Measurements from ENCODE around the gene RAB14.

Gene RAB14

DNA sequence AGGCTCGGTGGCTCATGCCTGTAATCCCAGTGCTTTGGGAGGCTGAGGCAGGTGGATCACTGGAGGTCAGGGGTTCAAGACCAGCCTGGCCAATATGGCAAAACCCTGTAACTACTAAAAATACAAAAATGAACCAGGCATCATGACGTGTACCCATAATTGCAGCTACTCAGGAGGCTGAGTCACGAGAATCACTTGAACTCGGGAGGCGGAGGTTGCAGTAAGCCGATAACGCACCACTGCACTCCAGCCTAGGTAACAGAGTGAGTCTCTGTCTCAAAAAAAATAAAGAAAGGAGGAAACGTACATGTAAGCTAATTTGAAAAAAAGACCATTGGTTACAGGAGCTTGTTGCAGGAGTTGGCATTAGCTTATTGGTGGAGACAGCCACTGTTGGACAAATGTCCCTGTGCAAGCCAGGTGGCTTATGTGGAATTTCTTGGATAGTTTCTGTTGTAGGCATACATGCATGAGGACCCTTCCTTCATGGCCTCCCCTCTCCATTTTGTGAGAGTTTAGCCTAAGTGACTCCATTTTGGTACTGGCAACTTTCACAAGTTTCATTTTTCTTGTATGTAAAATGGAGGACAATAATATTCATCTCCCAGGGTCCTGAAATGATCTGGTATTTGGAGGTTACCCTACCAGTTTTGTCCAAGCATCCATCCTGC, 16.8 kb upstream of the RAB14 start:
- no peak for DNase-seq

DNA sequence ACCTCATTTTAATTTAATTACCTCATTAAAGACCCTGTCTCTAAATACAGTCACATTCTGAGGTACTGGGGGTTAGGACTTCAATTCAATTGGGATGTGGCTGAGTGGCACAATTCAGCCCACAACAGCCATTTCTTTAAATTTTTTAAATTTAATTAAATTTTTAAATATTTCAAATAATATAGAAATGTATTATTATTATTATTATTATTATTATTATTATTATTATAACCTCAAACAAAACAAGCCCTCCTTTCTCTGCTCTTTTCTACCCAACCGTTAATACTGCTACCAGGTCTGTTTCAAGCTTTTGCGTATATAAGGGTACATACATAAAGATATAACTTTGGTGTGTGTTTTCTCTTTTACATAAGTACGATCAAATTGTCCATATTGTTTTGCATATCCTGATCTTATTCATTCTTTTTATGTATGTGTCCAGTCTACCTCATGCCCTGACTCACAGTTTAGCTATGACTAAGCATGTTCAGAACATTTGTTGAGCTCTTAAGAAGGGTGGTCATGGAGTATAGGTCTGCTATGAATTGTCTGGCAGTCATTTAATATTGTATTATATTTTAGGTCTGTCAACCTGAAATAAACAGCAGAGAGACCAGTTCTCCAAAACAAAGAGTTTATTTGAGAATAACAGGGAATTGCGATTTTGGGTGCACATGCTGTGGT, 16.1 kb upstream of the RAB14 start:
- DNase-seq: no peak

DNA sequence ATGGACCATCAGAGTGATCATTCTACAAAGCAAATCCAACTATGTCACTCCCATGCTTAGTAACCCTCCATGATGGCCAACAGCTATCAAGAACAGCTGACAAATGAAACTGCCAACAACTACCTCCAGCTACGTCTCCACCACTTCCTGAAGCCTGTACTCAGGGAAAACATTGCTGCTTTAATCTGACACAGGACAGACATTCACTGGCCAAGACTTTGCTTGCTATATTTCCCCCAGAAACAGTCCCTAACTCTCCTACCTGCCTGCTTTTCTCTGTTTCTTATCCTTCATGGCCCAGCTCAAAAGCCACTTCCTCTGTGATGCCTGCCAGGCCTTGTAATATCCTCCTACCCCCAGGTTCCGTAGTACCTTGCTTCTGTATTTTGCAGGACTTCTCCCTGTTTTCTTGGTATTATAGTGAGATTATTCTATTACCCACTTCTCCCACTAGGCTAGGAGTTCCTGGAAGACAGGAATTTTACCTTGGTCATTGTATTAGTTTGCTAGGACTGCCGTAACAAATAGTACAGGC, 14.7 kb upstream of the RAB14 start:
- no peak for DNase-seq

DNA sequence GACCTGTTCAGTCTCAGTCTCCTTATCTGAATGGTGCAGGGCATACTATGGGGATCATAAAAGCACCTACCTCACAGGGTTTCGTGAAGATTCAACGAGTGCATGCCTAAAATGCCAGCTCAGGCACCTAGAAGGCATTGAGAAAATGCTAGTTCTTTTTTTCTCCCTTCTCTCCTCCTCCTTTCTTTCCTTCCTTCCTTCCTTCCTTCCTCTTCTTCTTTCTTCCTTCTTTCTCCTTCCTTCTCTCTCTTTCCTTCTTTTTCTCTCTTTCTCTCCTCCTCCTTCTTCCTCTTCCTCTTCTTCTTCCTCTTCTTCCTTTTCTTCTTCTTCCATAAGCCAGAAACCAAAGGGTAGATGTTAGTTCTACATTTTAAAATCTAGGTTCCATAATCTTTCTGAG, 12.3 kb upstream of the RAB14 start:
- no peak for DNase-seq

DNA sequence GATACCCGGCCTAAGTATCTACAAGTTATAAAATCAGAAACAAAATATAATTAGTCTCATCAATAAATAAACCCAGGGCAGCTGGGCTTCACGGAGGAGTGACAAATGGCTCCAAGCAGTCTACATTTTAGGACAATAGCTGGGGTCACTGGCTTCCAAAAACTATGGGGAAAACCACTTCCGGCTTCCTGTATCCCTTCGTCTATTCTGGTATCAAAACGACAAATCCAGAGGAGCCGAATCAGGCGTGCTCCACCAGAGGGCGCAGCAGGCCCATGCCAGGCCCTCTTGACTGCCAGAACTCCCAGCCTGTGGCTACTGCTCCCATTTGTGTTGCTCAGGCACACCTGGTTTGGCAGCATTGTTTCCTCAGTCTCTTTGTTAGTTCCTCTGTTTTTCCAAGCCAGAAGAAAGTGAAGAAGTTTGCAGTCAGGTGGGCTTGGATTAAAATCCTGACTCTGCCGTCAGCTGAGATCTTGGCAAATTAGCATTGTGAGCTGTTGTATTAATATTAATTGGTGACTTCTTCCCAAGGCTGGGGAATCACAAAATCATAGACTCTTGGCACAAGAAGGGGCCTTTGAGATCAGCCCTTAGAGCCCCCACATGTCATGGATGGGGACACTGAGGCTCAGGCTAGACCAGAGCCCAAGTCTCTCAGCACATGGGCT, 11.6 kb upstream of the RAB14 start:
- peak; percentile 61 to 64 for DNase-seq

DNA sequence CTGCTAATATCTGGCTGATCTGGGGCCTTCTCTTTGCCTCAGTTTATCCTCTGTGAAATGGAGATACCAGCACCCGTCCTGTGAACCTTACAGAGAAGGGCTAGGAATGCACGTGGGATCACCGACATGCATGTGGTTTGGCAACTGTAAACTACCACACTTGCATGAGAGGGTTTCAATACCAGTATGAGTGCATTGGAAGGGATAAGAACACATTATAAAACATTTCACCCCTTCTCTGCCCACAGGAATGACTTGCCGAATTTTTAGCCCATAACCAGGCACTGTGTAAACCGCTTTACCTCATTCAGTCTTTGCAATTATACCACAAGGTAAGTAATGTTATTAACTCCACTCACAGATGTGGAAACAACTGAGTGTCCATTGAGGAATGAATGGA, 8.9 kb upstream of the RAB14 start:
- DNase-seq: no peak

DNA sequence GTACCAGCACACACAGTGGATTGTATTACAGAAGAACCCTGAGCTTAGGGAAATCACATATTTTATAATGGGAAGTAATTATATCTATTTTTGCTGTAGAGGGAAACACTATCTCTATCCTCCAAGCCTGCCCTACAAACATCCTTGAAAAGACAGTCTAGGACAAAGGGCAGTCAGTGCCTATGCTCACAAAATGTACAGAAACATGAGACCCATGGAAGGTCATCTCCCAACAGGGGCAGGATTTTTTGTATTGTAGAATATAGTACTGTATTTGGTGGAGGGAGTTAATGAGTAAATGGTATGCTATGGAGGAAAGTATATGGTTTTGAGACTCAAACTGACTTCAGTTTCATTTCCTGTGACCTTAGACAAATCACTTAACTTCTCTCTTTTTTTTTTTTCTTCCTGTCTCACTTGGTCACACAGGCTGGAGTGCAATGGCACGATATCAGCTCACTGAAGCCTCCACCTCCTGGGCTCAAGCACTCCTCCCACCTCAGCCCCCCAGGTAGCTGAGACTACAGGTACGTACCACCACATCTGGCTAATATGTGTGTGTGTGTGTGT, 5.8 kb upstream of the RAB14 start:
- DNase-seq: peak in 1 of 2 donors; percentile 18

DNA sequence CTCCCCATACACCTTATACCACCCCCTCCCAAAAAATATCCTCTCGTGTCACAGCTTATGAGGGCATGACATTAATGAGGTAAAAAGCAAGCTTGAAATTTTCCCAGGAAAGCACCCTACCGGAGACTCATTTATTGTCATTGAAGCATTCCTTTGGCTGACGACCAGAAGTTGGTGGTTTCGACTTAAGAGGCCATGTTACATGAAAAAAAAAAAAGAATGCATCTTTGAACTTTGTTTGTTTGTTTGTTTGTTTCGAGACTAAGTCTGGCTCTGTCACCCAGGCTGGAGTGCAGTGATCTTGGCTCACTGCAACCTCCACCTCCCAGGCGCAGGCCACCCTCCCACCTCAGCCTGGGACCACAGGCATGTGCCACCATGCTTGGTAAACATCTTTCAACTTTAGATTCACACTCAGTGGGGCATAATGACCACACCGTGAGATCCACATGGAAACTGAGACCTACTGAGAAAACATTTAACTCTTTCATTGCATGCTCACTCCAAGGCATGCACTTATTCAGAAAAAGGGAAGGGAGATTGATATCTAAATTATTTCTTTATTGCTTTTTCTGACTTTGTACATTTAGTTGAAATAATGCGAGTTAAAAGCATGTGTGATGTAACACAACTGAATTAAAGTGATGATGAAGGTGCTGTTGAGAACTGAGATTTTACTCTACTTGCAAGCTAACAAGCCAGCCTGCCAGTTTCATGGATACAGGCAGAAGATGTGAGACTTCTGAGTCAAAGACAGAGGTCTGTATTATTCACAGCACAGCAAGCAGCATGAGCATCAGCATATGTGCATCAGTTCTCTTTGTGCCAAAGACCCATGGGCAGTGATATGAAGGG, 5.1 kb upstream of the RAB14 start:
- no peak for DNase-seq

DNA sequence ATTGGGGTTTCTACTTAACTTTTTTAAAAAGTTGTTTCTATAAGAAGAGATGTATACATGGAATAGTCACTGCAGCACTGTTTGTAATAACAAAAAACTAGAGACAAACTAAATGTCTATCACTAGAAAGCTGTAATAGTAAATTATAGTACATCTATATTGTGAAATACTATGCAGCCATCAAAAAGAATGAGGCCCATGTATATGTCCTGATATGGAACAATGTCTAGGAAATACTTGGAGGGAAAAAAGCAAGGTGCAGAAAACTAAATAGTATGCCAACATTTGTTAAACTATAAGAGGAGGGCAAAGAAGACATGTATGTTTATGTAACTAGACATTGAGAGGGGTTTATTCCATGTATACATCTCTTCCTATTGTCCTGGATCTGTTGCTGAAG, 2.9 kb upstream of the RAB14 start:
- DNase-seq: no peak

DNA sequence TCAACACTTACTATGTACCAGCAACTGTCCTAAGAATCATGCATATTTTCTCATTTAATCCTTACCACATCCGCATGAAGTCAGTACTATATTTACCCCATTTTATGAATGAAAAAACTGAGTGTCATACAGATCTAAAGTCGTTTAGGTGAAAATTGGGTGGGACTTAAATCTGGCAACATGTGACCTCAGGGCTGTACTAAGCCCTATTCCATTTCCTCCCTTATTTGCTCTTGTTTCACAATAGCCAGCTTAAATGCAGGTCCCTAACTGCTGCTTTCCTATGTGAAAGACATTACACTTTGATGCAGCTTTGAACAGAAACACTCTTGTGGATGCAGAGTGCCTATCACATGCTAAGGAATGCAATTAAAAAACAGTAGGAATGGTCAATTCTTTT, 2.5 kb upstream of the RAB14 start:
- DNase-seq: no peak

DNA sequence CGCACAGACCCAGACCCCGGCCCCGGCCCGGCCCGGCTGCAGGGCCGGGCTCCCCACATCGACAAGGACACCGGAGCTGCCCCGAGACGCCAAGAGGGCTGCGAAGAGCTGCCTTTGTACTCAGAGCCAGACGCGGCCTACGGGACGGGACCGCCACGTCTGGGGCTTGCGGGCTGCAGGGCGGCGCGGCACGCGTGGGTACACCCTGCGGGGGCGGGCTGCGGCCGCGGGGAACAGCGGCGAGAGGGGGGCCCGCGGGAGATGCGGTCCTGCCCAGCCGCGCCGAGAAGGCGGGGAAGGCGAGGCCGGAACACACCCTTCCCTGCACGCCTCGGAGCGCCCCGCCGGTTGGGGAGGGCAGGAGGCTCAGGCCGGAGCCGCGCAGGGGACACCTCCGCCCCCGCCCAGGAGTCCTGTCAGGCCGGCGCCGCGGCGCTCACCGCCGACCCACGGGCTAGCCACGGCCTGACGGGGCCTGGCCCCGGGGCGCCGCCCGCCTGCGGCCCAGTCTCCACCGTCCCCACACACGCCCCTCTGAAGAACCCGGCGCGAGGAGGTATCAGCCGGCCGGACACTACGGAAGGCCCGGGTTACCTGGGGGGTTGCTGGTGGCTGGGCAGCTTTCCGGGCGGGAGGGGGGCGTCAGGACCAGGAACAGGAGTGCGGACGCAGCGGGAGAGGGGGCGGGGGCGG, 478 bp downstream of the RAB14 start:
- peak; percentile 50 to 57 for DNase-seq

DNA sequence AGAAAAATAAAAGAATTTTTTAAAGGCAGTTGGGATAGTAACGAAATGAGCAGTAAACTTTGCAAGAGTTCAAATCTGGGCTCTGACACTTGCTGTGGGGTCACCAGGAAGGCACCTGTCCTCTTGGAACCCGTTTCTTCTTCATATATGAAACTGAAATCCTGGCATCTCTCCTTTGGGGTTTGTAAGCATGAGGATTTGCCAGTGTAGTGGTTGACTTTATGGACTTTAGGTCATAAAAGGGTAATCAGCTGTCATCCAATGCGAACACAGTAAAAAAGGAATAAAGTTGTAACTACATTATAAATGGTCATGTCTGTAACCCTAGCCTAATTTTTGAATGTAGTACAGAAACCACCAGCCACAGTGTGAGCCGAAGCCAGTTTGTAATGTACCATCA, 1.3 kb downstream of the RAB14 start:
- DNase-seq: no peak

DNA sequence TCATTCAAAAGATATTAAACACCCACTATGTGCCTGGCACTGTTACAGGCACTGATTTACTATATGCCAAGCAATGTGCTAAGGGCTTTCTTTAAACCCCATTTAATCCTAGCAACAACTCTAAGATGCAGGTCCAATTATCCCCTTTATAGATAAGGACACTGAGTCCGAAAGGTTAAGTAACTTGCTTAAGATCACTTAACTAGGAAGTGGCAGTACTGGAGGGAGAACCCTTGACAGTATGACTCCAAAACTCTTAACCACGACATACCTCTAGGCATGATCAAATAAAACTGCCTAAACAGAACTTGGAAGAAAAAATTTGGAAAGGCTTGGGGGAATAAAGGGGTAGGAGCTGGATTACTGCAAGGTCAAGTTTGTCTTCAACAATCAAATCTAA, 1.7 kb downstream of the RAB14 start:
- no peak for DNase-seq

DNA sequence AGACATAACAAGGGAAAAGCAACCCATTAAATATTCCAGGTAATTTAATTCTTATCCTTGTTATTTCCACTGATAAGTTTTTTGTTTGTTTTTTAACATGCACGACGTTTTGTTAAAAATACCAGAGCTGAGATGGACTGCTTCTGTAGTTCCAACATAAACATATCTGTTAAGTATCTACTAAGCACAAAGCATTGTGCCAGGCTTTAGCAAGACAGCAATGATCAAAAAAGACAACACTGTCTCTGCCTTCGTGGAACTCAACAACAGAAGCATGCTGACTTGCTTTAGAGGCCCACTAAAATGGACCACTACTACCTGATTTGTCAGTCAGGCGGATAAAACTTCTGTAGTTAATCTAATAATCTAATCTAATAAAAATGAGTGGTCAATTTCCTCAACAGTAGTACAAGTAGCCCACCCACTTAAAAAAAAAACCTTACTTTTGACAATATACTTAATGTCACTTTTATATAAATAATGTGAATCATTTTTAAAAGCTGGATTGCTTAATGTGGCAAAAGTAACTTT, 3.1 kb downstream of the RAB14 start:
- no peak for DNase-seq

DNA sequence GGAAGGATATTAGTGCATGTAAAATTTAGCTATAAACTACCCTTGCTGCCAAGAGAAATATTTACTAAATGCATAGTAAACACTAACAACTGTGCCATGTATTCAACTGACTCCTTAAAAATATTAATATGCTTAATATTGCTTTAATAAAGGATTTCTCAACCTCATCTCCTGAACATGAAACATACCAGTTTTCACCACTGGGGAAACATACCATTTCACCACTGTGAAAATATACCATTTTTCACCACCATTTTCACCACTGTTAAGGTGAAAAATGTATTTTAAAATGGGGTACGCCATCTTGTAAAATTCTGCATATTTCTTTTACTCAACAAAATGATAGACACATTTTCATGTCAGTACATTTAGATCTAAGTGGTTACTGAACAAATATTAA, 4.5 kb downstream of the RAB14 start:
- DNase-seq: no peak

DNA sequence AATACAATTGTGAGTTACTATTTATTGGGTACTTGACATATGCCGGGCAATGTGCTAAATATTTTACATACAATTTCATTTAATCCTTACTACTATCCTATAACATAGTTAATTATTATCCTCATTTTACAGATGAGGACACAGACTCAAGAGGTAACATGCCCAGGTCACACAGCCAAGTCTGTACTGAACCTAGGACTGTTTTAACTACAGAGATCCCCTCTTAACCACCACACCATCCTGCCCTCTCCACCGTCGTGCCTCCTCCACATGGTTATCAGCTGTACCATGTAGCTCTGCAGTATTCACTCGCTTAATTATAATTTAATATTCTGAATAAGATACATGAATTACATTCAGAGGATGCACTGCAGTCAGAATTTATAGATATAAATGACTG, 5.3 kb downstream of the RAB14 start:
- DNase-seq: no peak

DNA sequence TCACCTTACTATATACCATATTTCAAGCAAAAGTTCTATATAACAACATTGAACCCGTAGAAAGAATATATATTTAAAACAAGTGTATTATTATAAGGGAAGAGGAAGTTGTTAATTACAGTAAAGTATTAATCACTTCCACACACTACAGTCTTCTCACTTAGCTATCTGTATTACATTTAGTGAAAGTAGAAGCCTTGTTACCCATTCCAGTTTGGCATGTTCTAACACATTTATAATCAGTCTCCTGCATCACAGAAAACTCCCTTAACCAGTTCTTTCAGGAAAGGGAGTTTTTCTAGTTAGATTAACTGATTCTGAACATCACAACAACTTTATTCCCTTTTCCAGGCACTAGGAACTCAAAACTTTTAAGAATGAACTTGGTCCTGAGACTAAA, 6.9 kb downstream of the RAB14 start:
- no peak for DNase-seq

DNA sequence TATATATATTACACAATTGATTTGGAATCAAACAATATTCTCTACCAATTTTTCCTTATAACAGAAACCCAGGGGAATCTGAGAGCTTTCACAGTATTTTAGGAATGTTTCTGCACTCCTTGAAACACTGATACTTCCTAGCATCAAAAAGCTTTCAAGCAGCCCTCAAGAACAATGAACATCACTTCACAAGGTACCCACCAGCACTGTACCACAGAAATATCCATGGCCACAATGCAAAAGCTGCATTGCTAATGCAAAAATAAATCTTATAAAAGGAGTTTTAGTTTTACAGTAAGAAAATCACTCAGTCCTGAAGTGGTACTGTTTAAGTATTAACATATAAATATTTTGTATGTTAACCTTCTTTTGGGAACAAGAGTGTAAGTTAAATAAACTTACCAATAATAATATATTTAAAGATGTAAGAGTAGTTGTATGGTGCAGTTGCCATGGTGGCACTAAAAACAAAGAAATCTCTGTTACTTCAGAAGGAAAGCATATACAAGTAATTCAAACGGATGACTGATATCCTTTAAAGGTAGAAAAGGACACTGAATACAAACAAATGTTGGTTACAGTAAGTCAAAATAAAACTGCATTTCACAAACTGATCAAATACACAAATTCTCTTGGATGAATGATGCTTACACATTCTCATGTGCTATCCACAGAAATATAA, 8.6 kb downstream of the RAB14 start:
- no peak for DNase-seq

DNA sequence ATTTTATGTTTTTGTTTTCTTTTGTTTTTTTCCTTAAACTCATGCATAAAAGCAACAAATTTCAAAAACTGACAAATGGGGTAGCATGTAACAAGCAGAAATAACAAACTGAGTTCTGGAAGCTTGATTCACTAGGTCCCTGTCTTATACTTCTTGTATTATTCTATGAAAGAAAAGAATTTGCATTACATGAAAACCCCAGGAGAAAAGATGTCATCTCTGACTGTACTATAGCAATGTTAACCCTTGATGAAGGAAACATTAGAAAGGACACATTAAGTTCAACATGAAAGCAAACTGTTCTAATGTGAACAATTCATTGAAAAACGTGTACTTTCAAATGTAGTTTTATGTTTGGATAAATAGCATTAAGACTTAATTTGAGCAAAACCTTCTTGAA, 9.2 kb downstream of the RAB14 start:
- no peak for DNase-seq

DNA sequence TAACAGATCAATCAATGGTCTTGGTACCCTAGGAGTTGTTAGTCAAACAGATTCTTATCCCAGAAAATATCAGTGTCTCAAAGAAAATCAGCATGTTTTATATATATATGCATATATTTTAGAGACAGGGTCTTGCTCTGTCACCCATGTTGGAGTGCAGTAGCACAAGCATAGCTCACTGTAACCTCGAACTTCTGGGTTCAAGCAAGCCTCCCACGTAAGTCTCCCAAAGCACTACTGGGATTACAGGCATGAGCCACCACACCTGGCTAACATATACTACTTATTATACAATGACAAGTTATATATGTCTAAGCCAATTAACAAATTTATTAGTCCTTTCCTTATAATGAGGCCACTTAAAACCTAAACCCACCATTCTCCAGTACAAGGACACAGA, 10.4 kb downstream of the RAB14 start:
- DNase-seq: no peak

DNA sequence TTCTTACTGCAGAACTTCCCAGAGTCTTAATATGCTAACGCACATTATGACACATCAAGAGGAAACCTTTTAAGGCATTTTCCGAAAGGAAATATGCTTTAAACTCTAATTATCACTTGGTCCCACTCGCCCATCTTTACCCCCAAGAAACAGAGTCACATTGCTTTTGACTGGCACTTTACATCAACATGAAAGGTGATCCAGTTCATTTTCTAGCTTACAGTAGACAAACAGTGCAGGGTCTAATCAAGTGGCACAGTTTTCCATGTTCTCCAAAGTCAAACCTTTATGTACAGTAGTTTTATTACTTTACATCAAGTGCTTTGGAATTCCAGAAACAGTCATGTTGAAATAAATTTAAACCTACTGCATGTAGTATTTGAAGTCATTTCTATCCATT, 12.0 kb downstream of the RAB14 start:
- DNase-seq: no peak

Data from CD4-positive, alpha-beta T cell treated with Interleukin-1 beta for 1 hour (primary cell).